ENCODE results near the gene SMIM10L1. TPM values are rescaled to one million over a fixed set of nuclear protein-coding genes. Genes with fewer than 3 reads are reported as not detected.

SMIM10L1 gene
- total and polyA plus RNA-seq, 11 donors: 12.9 to 24.5 (median 16.9) TPM

DNA sequence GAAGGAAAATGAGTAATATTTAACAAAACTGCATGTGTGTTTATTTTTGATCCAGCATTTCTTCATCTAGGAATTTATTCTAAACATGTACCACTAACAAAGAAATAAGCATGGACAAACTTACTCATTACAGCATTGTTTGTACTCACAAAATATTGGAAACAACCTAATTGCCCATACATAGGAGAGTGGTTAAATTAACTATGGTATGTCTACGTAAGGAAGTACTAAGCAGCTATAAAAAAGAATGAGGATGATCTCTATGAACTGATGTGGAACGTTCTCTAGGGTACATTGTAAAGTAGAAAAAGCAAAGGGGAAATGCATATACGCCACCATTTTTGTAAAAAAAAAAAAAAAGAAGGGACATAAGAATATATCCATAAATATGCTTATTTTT, 33.2 kb downstream of the SMIM10L1 start:
- WGBS, 4 donors: 84 to 94% (median 87%) methylated on average over 3 of the region's 3 CpGs
- Histone ChIP-seq H3K27ac (no peak overlapping the region), H3K27me3 (no peaks in the 10 kb centered on the region), H3K4me1 (no peaks in the 10 kb centered on the region), H3K36me3 (no peaks in the 10 kb centered on the region), H3K4me3 (no peak overlapping the region), H3K9me3 (peaks cover 0 to 9% (median 0%) of the 10 kb centered on the region in 12 donors)
- ATAC-seq (no peak), DNase-seq (no peak)
- intact Hi-C loops (cut with DNase I): loop anchor here in 2 of 10 donors (5.0 to 10.0 kb wide), 3 partner anchors 239 to 432 kb away; no protein-coding TSS in a partner anchor
- TF ChIP-seq POLR2A (IDR thresholded peaks at IDR 0.05): no peak
- TF ChIP-seq, protein P1, sequence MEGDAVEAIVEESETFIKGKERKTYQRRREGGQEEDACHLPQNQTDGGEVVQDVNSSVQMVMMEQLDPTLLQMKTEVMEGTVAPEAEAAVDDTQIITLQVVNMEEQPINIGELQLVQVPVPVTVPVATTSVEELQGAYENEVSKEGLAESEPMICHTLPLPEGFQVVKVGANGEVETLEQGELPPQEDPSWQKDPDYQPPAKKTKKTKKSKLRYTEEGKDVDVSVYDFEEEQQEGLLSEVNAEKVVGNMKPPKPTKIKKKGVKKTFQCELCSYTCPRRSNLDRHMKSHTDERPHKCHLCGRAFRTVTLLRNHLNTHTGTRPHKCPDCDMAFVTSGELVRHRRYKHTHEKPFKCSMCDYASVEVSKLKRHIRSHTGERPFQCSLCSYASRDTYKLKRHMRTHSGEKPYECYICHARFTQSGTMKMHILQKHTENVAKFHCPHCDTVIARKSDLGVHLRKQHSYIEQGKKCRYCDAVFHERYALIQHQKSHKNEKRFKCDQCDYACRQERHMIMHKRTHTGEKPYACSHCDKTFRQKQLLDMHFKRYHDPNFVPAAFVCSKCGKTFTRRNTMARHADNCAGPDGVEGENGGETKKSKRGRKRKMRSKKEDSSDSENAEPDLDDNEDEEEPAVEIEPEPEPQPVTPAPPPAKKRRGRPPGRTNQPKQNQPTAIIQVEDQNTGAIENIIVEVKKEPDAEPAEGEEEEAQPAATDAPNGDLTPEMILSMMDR (IDR thresholded peaks at IDR 0.05): no peak

DNA sequence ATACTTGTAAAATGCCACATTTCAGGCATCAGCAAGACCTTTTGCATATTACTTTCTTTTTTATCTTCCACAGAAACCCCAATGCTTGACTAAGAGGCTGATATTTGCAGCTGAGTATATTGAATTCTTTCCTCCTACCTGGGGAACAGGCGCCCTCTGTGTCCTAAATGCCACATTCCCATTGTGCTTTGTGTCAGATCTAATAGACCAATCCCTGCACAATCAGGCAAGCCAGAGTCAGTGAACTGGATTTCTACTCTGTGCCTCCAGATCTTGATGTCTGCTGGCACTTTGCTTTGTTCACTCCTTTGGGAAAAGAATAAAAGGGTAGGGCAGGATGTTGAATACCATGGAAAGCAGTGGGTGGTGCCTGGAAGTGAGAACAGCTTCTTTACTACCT, 38.1 kb downstream of the SMIM10L1 start:
- Histone ChIP-seq H3K9me3 (peaks cover 0 to 5% (median 0%) of the 10 kb centered on the region in 12 donors), H3K4me1 (no peaks in the 10 kb centered on the region), H3K27ac (no peak overlapping the region), H3K36me3 (no peaks in the 10 kb centered on the region), H3K27me3 (no peaks in the 10 kb centered on the region), H3K4me3 (no peak overlapping the region)
- 48 to 75% (median 55%) methylated on average over 1 of the region's 1 CpG for WGBS, 4 donors
- DNase-seq (no peak), ATAC-seq (no peak)
- no peak for TF ChIP-seq POLR2A (IDR thresholded peaks at IDR 0.05)
- TF ChIP-seq, protein P1 (IDR thresholded peaks at IDR 0.05): no peak
- intact Hi-C loops (cut with DNase I): loop anchor here in 2 of 10 donors (10.0 kb wide), 2 partner anchors 244 to 276 kb away; no protein-coding TSS in a partner anchor

Other genes with a start within 250 kb of the SMIM10L1 start
- gene PRH2, start 242.0 kb upstream of the SMIM10L1 start, total RNA-seq: not detected
- gene PRH2, start 242.0 kb upstream of the SMIM10L1 start, polyA plus RNA-seq: not detected
- 1 to 10 TPM in 2 of 9 donors, under 1 TPM in 7; 0.35 to 1.2 (median 0.70) TPM for gene TAS2R14, start 231.9 kb upstream of the SMIM10L1 start, total RNA-seq
- under 1 TPM; 0.29 to 0.95 TPM for gene TAS2R14, start 231.9 kb upstream of the SMIM10L1 start, polyA plus RNA-seq
- gene TAS2R50, start 184.3 kb upstream of the SMIM10L1 start, total RNA-seq: under 1 TPM in 8 of 9 donors, not detected in 1; 0.27 to 0.93 (median 0.39) TPM
- under 1 TPM; 0.10 to 0.27 TPM for gene TAS2R50, start 184.3 kb upstream of the SMIM10L1 start, polyA plus RNA-seq
- gene TAS2R20, start 172.9 kb upstream of the SMIM10L1 start, total RNA-seq: 1 to 10 TPM in 2 of 9 donors, under 1 TPM in 6, not detected in 1; 0.36 to 1.1 (median 0.55) TPM
- under 1 TPM; 0.18 to 0.27 TPM for gene TAS2R20, start 172.9 kb upstream of the SMIM10L1 start, polyA plus RNA-seq
- 1 to 10 TPM in 3 of 9 donors, under 1 TPM in 5, not detected in 1; 0.44 to 2.5 (median 0.86) TPM for gene TAS2R19, start 148.6 kb upstream of the SMIM10L1 start, total RNA-seq
- under 1 TPM in 1 of 2 donors, not detected in 1; 0.17 TPM for gene TAS2R19, start 148.6 kb upstream of the SMIM10L1 start, polyA plus RNA-seq
- gene TAS2R31, start 139.8 kb upstream of the SMIM10L1 start, total RNA-seq: 1 to 10 TPM in 2 of 9 donors, under 1 TPM in 4, not detected in 3; 0.48 to 1.8 (median 0.66) TPM
- gene TAS2R31, start 139.8 kb upstream of the SMIM10L1 start, polyA plus RNA-seq: under 1 TPM in 1 of 2 donors, not detected in 1; 0.50 TPM
- 1 to 10 TPM in 2 of 9 donors, under 1 TPM in 3, not detected in 4; 0.37 to 1.6 (median 0.79) TPM for gene TAS2R46, start 108.9 kb upstream of the SMIM10L1 start, total RNA-seq
- gene TAS2R46, start 108.9 kb upstream of the SMIM10L1 start, polyA plus RNA-seq: not detected
- gene TAS2R43, start 78.9 kb upstream of the SMIM10L1 start, total RNA-seq: under 1 TPM in 2 of 9 donors, not detected in 7; 0.37 to 0.88 TPM
- gene TAS2R43, start 78.9 kb upstream of the SMIM10L1 start, polyA plus RNA-seq: not detected
- gene TAS2R30, start 36.5 kb upstream of the SMIM10L1 start, total RNA-seq: 1 to 10 TPM in 4 of 9 donors, under 1 TPM in 5; 0.47 to 1.5 (median 0.82) TPM
- under 1 TPM in 1 of 2 donors, not detected in 1; 0.15 TPM for gene TAS2R30, start 36.5 kb upstream of the SMIM10L1 start, polyA plus RNA-seq
- not detected for gene TAS2R42, start 15.7 kb downstream of the SMIM10L1 start, total RNA-seq
- not detected for gene TAS2R42, start 15.7 kb downstream of the SMIM10L1 start, polyA plus RNA-seq
- gene PRB3, start 98.5 kb downstream of the SMIM10L1 start, total RNA-seq: not detected
- gene PRB3, start 98.5 kb downstream of the SMIM10L1 start, polyA plus RNA-seq: not detected
- not detected for gene PRB4, start 139.2 kb downstream of the SMIM10L1 start, total RNA-seq
- not detected for gene PRB4, start 139.2 kb downstream of the SMIM10L1 start, polyA plus RNA-seq
- not detected for gene PRB2, start 224.4 kb downstream of the SMIM10L1 start, total RNA-seq
- gene PRB2, start 224.4 kb downstream of the SMIM10L1 start, polyA plus RNA-seq: not detected